ENCODE results near the gene PDE6A.

The PDE6A gene

DNA sequence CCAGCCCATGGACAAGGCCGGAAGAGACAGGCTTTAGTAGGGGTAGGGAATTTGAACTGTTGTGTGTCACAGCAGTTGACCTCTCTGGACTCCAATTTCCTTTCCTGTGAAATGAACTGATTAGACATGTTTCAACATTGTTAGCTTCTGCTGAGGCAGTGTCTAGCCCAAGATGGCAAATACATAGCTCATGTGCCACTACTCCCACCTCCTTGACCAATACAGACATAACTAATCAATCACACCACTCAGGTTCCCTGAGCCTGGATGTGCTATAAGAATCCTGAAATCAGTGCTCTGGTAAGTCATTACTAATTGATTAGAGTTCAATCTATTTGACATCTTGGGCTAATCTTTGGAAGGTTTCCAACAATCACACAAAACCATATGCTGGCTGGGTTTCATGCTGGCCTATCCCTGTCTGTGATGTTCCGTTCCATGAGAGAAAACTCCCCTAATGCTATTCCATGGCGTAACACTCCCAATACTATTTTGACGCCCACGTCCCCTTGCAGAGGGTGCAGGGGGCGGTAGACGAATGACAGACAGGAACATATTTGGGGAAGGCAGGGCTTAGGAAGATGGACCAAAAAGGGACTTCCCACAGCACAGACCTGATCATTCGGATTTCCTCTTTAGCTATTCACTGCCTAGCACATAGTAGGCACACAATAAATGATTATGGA, 95.2 kb downstream of the PDE6A start:
- TF ChIP-seq, protein P1, sequence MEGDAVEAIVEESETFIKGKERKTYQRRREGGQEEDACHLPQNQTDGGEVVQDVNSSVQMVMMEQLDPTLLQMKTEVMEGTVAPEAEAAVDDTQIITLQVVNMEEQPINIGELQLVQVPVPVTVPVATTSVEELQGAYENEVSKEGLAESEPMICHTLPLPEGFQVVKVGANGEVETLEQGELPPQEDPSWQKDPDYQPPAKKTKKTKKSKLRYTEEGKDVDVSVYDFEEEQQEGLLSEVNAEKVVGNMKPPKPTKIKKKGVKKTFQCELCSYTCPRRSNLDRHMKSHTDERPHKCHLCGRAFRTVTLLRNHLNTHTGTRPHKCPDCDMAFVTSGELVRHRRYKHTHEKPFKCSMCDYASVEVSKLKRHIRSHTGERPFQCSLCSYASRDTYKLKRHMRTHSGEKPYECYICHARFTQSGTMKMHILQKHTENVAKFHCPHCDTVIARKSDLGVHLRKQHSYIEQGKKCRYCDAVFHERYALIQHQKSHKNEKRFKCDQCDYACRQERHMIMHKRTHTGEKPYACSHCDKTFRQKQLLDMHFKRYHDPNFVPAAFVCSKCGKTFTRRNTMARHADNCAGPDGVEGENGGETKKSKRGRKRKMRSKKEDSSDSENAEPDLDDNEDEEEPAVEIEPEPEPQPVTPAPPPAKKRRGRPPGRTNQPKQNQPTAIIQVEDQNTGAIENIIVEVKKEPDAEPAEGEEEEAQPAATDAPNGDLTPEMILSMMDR (IDR thresholded peaks at IDR 0.05; ENCODE audit: borderline replicate concordance, control extremely low read depth, extremely low read depth, insufficient read depth, missing control alignments) = no peak
- no peak for DNase-seq (ENCODE audit: low spot score)
- in situ Hi-C loops (cut with MboI; ENCODE audit: low sequenced_read_pairs, unreplicated experiment) = no loop called here

DNA sequence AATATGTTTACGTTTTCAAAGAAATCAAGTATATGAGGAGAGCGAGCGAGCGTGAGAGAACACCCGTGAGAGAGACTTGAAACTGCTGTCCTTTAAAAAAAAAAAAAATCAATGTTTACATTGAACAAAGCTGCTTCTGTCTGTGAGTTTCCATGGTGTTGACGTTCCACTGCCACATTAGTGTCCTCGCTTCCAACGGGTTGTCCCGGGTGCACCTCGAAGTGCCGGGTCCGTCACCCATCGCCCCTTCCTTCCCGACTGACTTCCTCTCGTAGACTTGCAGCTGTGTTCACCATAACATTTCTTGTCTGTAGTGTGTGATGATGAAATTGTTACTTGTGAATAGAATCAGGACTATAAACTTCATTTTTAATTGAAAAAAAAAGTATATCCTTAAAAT, 97.0 kb downstream of the PDE6A start:
- DNase-seq (ENCODE audit: low spot score) = no peak
- in situ Hi-C loops (cut with MboI; ENCODE audit: low sequenced_read_pairs, unreplicated experiment) = no loop called here
- TF ChIP-seq, protein P1 (IDR thresholded peaks at IDR 0.05; ENCODE audit: borderline replicate concordance, control extremely low read depth, extremely low read depth, insufficient read depth, missing control alignments) = no peak

DNA sequence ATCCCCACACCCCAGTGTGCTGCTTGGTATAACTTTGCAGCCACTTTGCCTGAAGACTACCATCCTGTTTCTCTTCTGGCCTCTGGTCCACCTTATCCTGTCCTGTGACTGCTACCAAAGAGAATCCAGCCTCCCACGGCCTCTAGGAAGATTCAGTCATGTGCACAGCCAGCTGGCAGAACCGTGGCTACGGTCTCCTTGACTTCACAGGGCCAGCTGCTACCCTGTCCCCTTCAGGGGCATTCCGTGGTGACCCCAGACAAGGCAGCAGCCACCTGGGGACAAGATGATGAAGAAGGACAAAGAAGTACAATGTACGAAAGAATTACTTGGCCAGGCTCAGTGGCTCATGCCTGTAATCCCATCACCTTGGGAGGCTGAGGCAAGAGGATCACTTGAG, 98.6 kb downstream of the PDE6A start:
- TF ChIP-seq, protein P1 (IDR thresholded peaks at IDR 0.05; ENCODE audit: borderline replicate concordance, control extremely low read depth, extremely low read depth, insufficient read depth, missing control alignments) = no peak
- DNase-seq (ENCODE audit: low spot score) = no peak
- in situ Hi-C loops (cut with MboI; ENCODE audit: low sequenced_read_pairs, unreplicated experiment) = no loop called here

DNA sequence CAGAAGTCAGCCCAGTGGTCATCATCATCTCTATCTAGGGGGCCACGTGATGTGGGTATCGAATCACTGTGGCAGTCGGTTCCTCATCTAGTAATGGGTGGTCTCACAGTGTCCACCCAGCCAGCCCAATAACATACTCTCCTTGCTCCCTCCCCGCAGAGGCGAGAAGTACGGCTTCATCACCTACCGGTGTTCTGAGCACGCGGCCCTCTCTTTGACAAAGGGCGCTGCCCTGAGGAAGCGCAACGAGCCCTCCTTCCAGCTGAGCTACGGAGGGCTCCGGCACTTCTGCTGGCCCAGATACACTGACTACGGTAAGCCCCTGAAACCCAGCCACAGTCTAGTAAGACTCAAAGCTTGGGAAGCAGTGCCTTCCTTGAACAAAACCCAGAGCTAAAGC, 99.0 kb downstream of the PDE6A start:
- TF ChIP-seq, protein P1 (IDR thresholded peaks at IDR 0.05; ENCODE audit: borderline replicate concordance, control extremely low read depth, extremely low read depth, insufficient read depth, missing control alignments) = no peak
- in situ Hi-C loops (cut with MboI; ENCODE audit: low sequenced_read_pairs, unreplicated experiment) = no loop called here

DNA sequence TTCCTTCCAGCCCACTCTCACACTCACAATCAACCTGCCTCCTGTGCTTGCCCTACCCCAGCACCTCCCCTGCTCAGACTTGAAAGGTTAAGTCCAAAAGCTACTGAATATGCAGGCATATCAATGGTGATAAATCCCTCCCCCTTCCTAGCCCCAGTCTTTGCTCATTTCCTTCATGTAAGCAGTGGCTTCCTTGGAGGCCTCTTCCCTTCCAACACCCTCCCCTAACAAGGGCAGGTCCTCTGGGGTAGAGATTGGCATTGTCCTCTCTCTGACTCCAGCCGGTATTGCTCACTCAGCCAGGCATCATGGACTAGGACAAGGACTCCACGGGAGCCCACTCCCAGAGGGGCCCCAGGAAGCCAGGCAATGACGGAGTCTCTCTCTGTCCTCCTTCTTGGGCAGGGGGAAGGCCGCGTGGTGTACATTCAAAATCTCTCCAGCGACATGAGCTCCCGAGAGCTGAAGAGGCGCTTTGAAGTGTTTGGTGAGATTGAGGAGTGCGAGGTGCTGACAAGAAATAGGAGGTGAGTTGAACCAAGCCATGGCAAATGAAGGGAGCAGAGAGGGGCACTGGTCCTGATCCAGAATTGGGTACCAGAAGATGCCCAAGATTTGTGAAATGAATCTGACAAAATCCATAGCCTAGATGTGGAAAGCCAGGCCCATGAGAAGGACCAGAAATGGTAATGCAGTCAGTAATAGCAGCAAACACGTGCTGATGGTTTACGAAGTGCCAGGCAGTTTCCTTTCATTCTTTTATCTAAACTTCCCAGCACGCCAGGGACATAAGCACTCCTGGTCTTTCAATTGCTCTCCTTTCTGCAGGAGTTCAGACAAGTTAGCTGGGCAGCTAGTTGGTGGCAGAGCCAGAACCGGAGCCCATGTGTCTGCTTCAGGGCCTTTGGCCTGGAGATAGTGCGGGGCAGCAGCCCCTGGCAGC, 102.5 kb downstream of the PDE6A start:
- TF ChIP-seq, protein P1 (IDR thresholded peaks at IDR 0.05; ENCODE audit: borderline replicate concordance, control extremely low read depth, extremely low read depth, insufficient read depth, missing control alignments) = no peak
- in situ Hi-C loops (cut with MboI; ENCODE audit: low sequenced_read_pairs, unreplicated experiment) = no loop called here
- DNase-seq (ENCODE audit: low spot score) = no peak

More for the DNA sequence above, 99.0 kb downstream of the PDE6A start:
- no peak for DNase-seq (ENCODE audit: low spot score)

DNA sequence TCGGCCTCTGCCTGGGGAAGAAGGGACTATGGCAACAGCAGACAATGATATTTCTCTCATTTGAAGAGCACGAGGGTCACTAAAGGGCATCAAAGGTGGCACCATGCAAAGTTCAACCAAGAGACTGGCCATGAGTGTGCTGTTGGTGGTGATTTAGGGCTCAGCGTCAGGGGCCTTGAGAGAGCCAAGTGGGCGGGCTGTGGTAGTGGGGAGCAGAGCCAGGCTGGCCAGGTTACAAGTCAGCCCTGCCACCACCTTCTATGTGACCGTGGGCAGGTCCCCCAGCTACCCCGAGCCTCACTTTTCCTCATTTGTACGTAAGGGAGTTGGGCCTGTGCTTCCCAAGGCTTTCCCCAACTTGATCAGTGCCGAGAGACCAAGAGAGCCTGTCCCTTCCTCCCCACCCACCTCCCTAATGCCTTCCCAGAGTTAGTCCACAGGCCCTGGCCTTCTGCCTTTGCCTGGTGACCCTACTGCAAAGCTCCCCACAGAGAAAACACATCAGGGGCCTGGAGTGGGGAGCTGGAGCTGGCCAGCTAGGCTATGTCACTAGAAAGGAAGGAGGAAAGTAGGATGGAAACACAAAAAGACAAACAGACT, 104.3 kb downstream of the PDE6A start:
- TF ChIP-seq, protein P1 (IDR thresholded peaks at IDR 0.05; ENCODE audit: borderline replicate concordance, control extremely low read depth, extremely low read depth, insufficient read depth, missing control alignments) = no peak
- no peak for DNase-seq (ENCODE audit: low spot score)
- in situ Hi-C loops (cut with MboI; ENCODE audit: low sequenced_read_pairs, unreplicated experiment) = no loop called here

Measured in GM13976 (cell line).